NK-92 (cell line): Measurements from ENCODE around the gene NXNL2.

ENCODE experiments used
- DNase-seq: peaks from one replicate; lab custom pipeline; 2025; ENCODE audit not compliant: unreplicated experiment; lab: John Stamatoyannopoulos, UW

Gene NXNL2

GRCh38 chr9:88578121-88579049 lies 43.4 kb downstream of the NXNL2 start:
- no peak for DNase-seq

GRCh38 chr9:88579050-88579715 lies 44.2 kb downstream of the NXNL2 start:
- no peak for DNase-seq

GRCh38 chr9:88580961-88581360 lies 46.0 kb downstream of the NXNL2 start:
- no peak for DNase-seq

DNA sequence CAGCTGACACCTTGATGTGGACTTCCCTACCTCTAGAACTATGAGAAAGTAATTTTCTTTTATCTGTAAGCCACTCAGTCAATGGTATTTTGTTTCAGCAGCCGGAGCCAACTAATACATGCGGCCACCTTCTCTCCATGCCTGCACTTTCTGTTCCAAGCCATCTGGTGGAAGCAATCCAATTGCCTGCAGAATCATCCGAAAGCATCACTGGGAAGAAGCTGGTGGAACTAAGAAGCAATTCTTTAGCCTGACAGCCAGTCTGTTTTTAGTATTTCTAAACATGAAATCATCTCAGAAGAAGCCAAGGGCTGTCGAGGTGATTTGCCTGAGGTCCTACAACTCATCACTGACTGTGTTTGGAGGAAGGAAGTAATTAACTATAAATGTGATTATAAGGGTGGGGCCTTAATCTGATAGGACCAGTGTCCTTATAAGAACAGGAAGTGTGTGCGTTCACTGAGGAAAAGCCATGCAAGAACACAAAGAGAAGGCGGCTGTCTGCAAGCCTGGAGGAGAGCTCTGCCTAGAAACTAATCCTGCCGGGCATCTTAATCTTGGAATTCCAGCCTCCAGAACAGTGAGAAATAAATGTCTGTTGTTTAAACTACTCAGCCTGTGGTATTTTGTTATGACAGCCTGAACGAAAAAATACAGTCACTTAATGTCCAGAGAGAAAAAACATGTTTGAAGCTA lies 49.1 kb downstream of the NXNL2 start:
- no peak for DNase-seq

GRCh38 chr9:88585426-88585825 lies 50.4 kb downstream of the NXNL2 start:
- DNase-seq: no peak

DNA sequence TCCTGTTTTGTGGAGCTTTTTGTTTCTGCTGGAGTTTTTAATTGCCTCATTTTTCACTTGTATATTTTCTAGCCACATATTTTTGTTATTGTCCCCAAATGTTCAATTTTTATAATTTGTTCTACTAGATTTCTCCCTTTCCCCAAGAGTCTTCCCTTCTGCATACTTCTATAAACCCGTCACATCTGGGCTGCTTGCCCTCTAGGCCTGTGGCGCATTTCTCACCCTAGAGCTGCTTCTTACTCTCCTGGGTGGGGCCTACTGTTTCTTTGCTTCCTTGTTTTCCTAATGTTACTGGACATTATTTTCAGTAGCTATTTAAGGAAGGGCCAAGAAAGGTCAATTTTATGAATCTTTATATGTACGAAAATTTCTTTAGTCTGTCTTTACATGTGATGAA lies 51.5 kb downstream of the NXNL2 start:
- no peak for DNase-seq

GRCh38 chr9:88587182-88587581 lies 52.2 kb downstream of the NXNL2 start:
- DNase-seq: no peak

DNA sequence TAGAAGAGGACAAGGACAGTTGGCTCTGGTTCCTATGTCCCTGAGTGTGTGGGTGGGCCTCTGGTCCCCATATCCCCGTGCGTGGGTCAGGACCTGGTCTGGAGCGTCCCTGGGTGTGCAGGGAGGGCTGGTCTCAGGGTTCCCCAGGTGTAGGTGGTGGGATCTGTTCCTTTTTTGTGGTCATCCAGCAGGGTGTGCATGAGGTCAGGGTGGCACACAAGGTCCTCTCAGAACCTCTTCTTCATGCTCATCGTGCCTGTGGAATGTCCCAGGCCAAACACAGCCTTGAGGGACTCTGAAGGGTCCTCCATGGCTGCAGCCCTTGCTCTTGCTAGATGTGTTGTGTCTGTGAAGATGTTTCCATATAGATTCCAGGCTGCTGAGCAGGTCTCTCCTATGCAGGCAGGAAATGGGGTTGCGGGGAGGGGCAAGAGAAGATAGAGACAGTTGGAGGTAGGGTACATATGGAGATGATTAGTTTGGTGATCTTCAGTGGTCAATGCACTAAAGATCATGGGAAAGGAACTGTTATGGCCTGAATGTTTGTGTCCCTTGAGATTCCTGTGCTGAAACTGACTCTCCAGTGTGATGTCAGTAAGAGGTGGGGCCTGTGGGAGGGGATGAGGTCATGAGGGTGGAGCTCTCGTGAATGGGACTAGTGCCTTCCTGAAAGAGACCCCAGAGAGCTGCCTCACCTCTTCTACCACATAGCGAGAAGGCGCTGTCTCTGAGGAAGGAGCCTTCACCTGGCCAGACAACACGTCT lies 53.1 kb downstream of the NXNL2 start:
- no peak for DNase-seq

- DNase-seq: no peak
These were observed 54.7 kb downstream of the NXNL2 start for GRCh38 chr9:88589656-88590055.

DNA sequence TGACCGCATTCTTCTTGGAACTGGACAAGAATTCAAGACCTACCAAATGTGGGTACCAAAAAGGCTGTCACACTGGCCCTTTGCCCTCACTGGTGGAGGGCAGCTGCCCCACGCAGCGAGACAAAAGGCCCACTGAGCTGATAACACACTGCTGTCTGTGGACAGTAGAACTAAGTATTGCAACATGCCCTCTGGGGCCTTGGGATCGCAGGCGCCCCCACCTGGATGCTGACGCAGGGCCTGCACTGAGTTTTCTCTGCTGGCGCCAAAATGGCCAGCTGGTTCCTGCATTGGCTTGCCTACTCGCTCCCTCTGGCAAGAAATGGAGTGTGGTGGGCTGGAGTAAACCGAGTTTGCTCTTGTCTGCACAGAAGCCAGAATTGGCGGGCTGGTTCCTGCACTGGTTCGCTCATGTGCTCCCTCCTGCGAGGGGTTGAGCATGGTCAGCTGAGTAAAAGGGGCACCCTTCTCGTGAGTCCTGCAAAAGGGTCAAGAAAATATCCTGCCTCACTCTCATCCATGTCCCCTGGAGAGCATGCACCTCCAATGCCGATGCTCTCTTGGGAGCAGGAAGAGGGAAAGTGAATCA lies 55.7 kb downstream of the NXNL2 start:
- no peak for DNase-seq

- DNase-seq: no peak
These were observed 58.7 kb downstream of the NXNL2 start for GRCh38 chr9:88593537-88594185.
